Thyroid gland (tissue), 4 donors: ENCODE results near the gene CACNA1E. TPM values are rescaled to one million over a fixed set of nuclear protein-coding genes. Genes with fewer than 3 reads are reported as not detected.

Experiments used
- DNase-seq, 2 donors: peaks; one replicate each; pipeline ENCODE4 v3.0.0-alpha.2; 2019
- H3K27ac ChIP-seq, 3 donors: fragments of 200-600 bp; sonication (generic); 1 replicate in 2 of 3; 2 replicates in 1 of 3; pipeline ENCODE4 v1.5.1; 2016 to 2019; ENCODE audit warnings: mild to moderate bottlenecking in 1 of 3, moderate library complexity in 1 of 3
- H3K27me3 ChIP-seq: fragments of 200-600 bp; sonication (generic); one replicate; pipeline ENCODE4 v1.5.1; 2019
- H3K36me3 ChIP-seq, 2 donors: fragments of 200-600 bp; sonication (generic); one replicate each; pipeline ENCODE4 v1.5.1; 2016 to 2019
- H3K4me1 ChIP-seq, 2 donors: fragments of 200-600 bp; sonication (generic); one replicate each; pipeline ENCODE4 v1.5.1; 2017 to 2019
- H3K4me3 ChIP-seq, 3 donors: fragments of 200-600 bp; sonication (generic); replicated peaks in 1 of 3; 1 replicate in 2 of 3; 2 replicates in 1 of 3; pipeline ENCODE4 v1.5.1; 2016; ENCODE audit warnings: mild to moderate bottlenecking in 1 of 3
- H3K9me3 ChIP-seq: fragments of 200-600 bp; sonication (generic); one replicate; pipeline ENCODE4 v1.5.1; 2017
- CTCF ChIP-seq, 6 experiments: fragments of 200-600 bp in 3 of 6; fragments of 450-650 bp in 3 of 6; sonication (generic) in 3 of 6; IDR thresholded peaks; one replicate each; pipeline ENCODE4 v1.5.1; 2016 to 2019; ENCODE audit warnings: antibody characterized with exemption in 6 of 6, mild to moderate bottlenecking in 2 of 6, inconsistent platforms in 1 of 6, moderate library complexity in 1 of 6
- POLR2A ChIP-seq, 2 donors: fragments of 450-650 bp; IDR thresholded peaks; one replicate each; pipeline ENCODE4 v1.6.1; 2017; ENCODE audit warnings: antibody characterized with exemption in 2 of 2, mild to moderate bottlenecking in 2 of 2, moderate library complexity in 1 of 2
- WGBS, 2 donors: methylation state at CpG; one replicate each; pipeline ENCODE4 v1.1.5; 2017; 5-methylcytosine and 5-hydroxymethylcytosine counted together
- intact Hi-C: fragments of 100-400 bp; cut with DNase I; formaldehyde crosslinking; loops from one replicate; pipeline ENCODE4 v1.15.1; 2023
- total RNA-seq, 4 donors: library from RNA; depleted of rRNA; stranded (reverse); fragments of >200 nt; gene quantifications; one replicate each; pipeline ENCODE4 v1.2.3, GENCODE V29; 2016

CACNA1E gene
- total RNA-seq, 4 donors from 2014 or later: under 0.01 to 0.46 (median 0.15) TPM

DNA sequence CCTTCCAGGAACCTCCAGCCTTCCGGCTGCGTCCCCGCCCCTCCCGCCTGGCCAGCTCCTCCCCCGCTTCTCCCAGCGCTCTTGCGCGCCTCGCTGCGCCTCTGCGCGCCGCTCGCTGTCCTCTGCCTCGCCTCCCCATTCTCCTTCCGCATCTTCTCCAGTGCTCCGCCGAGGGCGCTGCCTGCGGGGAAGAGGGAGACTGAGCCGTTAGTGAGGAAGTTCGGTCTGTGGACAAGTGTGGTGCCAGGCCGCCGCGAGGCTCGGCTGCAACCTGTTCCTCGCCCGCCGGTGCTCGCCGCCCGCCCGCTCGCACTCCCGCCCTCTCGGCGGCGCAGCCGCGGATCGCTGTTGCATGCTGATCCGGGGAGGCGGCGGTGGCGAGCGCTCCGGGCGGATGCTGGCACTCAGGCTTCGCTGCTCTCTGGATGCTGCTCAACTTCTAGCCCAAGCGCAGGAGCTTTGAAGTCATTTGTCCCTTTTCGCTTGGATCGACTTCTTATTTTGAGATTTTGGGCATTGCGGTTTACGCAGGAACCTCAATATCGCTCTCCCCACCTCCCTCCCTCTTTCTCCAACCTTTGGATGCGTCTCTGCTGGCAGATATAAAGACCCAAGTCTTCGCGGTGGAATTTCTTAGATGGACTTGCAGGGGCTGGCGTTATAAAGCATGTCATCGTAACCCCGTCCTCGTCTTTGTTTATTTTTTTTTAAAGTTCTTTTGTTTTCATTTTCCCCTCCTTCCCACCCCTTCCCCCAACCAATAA lies 614 bp upstream of the CACNA1E start:
- intact Hi-C loops: no loop called here
- Histone ChIP-seq H3K4me1 (peaks cover 9 to 14% of the 10 kb centered on the region in 2 donors), H3K4me3 (no peak overlapping the region), H3K9me3 (no peaks in the 10 kb centered on the region), H3K36me3 (no peaks in the 10 kb centered on the region), H3K27me3 (peaks cover 17% of the 10 kb centered on the region), H3K27ac (no peak overlapping the region)
- 4 to 7% methylated on average over 39 to 53 of the region's 62 CpGs for WGBS, 2 donors
- DNase-seq: peak; percentile 48 to 49
- TF ChIP-seq POLR2A (IDR thresholded peaks at IDR 0.05) (no peak), CTCF (IDR thresholded peaks at IDR 0.05) (no peak)

DNA sequence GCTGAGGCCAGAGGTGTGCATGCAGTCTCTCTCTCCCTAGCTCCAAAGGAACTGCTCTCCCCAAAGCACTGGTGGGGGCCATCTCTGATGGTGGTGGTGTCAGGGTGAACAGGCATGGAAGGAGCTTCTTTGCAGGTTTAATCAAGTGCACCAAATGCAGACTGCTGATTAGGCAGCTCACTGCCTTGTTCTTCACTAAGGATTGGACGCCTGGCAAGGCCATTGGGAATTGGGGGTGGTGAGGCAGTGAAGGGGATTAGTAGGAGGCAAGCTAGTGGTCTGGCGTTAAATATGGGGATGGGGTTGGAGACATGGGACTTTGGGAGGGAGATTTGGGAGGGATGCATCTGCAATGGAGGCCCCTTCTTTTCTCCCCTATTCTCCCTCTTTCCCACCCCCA lies 1.5 kb downstream of the CACNA1E start:
- TF ChIP-seq CTCF (IDR thresholded peaks at IDR 0.05): no peak
- TF ChIP-seq POLR2A (IDR thresholded peaks at IDR 0.05): no peak
- 42 to 50% methylated on average over 2 of the region's 2 CpGs for WGBS, 2 donors
- Histone ChIP-seq H3K4me1 (peaks cover 9 to 14% of the 10 kb centered on the region in 2 donors), H3K27me3 (peaks cover 17% of the 10 kb centered on the region), H3K36me3 (no peaks in the 10 kb centered on the region), H3K27ac (no peak overlapping the region), H3K9me3 (no peaks in the 10 kb centered on the region), H3K4me3 (no peak overlapping the region)
- intact Hi-C loops: no loop called here
- no peak for DNase-seq

DNA sequence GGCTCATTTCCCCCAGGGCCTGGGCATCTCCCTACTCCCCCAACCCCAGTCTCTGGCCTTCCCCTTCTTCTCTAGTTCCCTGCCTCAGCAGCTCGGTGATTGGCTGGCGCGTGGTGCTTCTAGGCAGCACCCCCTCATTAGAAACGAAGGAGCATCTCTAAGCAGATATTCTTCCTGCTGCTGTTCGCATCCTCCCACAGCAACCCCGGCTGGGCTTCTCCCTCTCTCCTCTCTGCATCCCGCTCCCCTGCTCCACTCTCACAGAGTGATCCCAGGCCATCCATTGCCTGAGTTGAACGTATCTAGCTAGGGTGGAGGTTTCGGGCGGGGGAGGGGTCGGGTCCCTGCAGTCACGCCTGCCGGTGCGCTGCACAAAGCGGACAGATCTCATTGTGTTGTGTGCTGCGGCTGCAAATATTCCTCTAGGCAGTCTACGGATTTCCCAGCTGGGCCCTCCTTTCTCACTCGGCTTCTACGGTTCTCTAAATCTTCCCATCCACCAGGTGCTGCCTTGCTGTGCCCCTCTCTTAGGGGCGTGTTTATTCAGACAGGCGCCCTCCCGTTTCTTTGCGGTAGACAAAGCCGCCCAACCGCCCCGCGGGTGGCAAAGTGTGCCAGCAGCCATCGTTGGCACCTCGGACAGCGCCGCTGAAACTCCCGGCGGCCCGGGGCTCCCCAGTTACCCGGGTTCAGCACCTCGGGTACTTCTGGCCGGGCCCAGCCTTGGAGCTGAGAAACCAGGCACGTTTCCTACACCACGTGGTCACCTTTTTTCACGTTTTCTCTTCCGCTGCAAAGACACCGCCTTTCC lies 2.2 kb downstream of the CACNA1E start:
- WGBS, 2 donors: 4 to 6% methylated on average over 32 to 42 of the region's 42 CpGs
- Histone ChIP-seq H3K27me3 (peaks cover 17% of the 10 kb centered on the region), H3K36me3 (no peaks in the 10 kb centered on the region), H3K27ac (no peak overlapping the region), H3K9me3 (no peaks in the 10 kb centered on the region), H3K4me1 (peaks cover 9 to 14% of the 10 kb centered on the region in 2 donors), H3K4me3 (no peak overlapping the region)
- DNase-seq: peak; percentile 43 to 52
- intact Hi-C loops: no loop called here
- TF ChIP-seq CTCF (IDR thresholded peaks at IDR 0.05) (no peak), POLR2A (IDR thresholded peaks at IDR 0.05) (no peak)

DNA sequence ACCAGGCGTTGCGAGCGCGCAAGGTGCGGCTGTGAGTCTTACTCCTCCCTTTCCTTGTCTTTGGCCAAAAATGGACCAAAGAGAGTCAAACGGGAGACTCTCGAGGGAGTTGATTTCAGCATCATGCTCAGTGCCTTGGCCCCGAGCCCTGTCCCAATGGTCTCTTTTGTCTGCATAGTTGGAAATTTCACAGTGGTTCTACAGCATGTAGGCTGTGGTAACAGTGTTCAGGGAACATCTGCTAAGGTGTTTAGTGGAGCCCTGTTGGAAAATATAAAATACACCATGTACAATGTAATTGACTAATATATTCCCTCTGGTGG lies 2.7 kb downstream of the CACNA1E start:
- Histone ChIP-seq H3K4me3 (no peak overlapping the region), H3K4me1 (peaks cover 9 to 14% of the 10 kb centered on the region in 2 donors), H3K9me3 (no peaks in the 10 kb centered on the region), H3K27me3 (peaks cover 17% of the 10 kb centered on the region), H3K27ac (no peak overlapping the region), H3K36me3 (no peaks in the 10 kb centered on the region)
- TF ChIP-seq CTCF (IDR thresholded peaks at IDR 0.05) (no peak), POLR2A (IDR thresholded peaks at IDR 0.05) (no peak)
- 7% methylated on average over 6 to 8 of the region's 8 CpGs for WGBS, 2 donors
- intact Hi-C loops: no loop called here
- no peak for DNase-seq

- peaks cover 4 to 6% of the 10 kb centered on the region in 2 donors for H3K4me1 ChIP-seq
- intact Hi-C loops: no loop called here
- DNase-seq: no peak
- no peaks in the 10 kb centered on the region for H3K9me3 ChIP-seq
- no peak overlapping the region for H3K27ac ChIP-seq
- WGBS, 2 donors: 73 to 82% methylated on average over 1 of the region's 1 CpG
- no peak overlapping the region for H3K4me3 ChIP-seq
- TF ChIP-seq POLR2A (IDR thresholded peaks at IDR 0.05) (no peak), CTCF (IDR thresholded peaks at IDR 0.05) (no peak)
- no peaks in the 10 kb centered on the region for H3K27me3 ChIP-seq
- H3K36me3 ChIP-seq: no peaks in the 10 kb centered on the region
Observed at GRCh38 chr1:181488866-181489265, 5.5 kb downstream of the CACNA1E start.
